GM19463 (cell line): ENCODE results near the gene DPYD.

Experiments used
- ATAC-seq: cut with Tn5 transposase; IDR thresholded peaks from one replicate; pipeline ENCODE4 v1.9.1; 2021; ENCODE audit warnings: mild to moderate bottlenecking, moderate library complexity; ENCODE audit not compliant: unreplicated experiment

DPYD gene

GRCh38 chr1:97844552-97845089 is 76.2 kb downstream of the DPYD start:
- no peak for ATAC-seq

DNA sequence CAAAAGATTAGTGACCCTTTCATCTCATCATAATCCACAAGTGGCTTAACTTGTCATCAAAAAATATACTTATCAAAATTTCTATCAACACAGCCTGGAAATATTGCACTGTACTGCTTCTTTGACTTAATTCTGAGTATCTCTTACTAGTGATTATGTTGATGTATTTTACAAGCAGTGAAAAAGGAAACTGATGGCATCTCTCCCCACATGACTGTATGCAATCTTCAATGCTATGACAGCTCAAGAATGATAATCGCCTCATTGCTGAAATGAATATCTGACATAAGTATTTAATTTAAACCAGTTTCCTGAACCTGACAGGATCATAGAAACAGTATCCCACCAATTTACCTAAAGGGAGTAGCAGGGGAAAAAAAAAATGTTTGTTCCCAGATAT is 79.5 kb downstream of the DPYD start:
- no peak for ATAC-seq

DNA sequence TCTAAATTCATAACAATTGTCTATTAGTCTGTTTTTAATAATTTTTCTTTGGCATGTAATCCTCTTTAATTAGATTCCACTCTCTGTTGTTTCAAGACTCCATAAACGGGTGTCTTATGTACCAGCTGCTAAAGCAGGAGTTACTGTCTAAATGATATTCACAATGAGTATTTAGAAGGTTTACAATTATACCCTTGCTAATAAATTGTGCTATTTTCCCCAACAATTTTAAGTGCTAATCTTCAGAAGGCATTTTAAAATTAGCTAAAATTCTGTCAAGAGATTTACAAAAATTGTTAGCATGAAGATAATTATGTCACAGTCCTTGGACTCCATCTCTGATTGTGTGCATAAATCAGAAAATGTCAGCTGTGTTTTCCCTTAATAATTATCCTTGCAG is 83.7 kb downstream of the DPYD start:
- no peak for ATAC-seq

DNA sequence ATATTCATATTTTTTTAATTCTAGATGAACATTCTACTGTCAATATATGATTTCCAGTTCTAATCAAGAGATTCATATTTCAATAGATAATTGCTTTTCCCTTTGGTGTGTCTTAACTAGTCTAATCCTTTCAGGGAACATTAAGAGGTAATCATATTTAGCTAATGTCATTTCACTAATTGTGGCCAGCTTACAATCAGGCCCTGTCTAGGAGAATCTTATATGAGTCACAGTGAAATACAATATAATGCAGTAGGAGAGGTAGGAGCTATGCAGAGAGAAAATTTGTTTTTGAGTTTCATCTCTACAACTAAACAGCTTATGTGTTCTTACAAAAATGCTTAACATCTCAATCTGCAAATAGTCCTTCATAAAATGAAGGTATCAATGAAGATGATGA is 85.9 kb downstream of the DPYD start:
- ATAC-seq: no peak

- no peak for ATAC-seq
Measured at GRCh38 chr1:97833881-97834280, 87.0 kb downstream of the DPYD start.

DNA sequence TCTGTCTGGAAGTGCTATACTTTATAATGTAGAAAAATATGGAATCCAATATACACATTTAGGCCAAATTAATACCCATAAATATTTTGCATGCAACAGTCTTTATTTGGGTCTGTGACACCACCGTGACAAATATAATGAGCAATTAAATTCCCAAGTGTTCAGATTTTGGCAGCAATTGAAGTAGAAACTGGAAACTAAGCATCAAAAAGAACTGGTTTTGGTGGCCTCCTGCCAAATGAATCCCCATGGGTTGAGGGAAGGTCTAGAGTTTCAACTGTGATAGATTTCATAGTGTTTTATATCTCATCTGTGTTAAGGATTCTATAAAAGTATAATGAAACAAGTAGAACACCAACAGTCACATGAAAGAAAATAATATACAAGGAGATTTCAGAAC is 88.4 kb downstream of the DPYD start:
- ATAC-seq: no peak

DNA sequence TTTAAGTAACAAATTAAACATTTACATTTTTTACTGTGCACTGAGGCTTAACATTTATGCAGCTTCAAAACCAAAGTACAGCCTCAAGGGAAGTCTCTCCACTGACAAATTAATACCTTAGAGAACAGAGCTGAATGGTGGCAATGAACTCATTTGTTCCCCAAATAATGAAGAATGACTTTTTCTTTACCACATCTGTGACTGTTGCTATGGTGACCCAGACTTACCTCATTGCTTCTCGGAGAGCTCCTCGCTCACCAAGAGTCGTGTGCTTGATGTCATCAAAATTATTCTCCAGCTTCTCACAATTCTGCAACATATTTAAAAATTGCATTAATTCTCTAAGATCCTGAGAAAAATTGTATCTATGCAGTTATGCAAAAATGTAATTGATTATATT is 92.9 kb downstream of the DPYD start:
- peak; percentile 86 for ATAC-seq

GRCh38 chr1:97826820-97827219 is 94.0 kb downstream of the DPYD start:
- ATAC-seq: no peak

- ATAC-seq: no peak
Measured at GRCh38 chr1:97824624-97825023, 96.2 kb downstream of the DPYD start.

DNA sequence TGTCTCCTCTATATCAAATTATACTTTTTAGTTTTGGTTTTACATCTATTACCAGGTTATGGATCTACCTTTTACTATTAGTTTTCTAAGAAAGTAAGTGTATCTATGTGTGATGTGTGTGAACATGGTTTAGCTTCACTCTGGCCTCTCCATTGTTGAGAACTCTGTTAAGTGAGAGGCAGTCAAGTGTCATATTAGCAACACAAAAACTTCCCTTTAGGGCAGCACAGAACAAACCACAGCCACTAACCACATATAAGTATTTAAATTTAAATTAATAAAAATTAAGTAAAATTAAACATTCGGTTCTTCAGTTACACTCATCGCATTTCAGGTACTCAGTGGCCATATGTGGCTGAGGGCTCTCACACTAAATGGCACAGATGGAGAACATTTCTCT is 96.6 kb downstream of the DPYD start:
- ATAC-seq: no peak

DNA sequence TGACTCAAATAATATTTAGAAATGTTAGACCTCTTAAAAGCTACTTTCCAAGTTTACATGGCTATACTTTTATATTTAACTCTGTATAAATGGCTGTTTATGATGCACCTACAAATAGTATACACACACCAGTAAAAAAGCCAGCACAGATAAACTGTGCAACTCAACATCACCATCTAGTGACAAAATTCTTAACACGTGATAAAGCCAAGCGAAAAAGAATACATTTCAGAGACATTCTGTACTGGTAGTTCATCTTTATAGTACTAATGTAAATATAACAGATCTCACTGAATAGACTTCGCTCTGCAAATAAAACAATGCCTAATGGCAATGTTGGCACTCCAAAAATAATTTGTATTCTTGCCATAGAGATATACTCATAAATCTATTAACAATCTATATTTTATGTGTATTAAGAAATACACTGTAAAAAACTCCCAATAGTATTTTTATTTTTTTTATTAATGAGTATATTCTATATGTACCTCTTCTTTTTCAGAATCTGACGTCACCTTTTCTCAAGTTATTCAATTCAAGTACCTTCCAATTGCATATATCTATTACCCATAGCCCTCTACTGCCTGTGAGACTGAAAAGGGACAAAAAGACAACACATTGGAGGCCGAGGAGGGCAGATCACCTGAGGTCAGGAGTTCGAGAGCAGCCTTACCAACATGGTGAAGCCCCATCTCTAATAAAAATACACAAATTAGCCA is 100.2 kb downstream of the DPYD start:
- ATAC-seq: peak; percentile 62

GRCh38 chr1:97816927-97817326 is 103.9 kb downstream of the DPYD start:
- no peak for ATAC-seq

DNA sequence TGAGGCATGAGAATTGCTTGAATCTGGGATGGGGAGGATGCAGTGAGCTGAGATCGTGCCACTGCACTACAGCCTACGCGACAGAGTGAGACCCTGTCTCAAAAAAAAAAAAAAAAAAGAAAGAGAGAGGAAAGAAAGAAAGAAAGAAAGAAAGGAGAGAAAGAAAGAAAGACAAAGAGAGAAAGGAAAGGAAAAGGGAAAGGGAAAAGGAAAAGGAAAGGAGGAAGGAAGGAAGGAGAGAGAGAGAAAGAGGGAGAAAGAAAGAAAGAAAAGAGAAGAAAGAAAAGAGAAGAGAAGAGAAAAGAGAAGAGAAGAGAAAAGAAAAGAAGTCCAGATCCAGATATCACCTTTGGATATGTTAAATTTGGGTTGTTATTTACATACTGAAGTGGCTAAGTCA is 106.0 kb downstream of the DPYD start:
- no peak for ATAC-seq

DNA sequence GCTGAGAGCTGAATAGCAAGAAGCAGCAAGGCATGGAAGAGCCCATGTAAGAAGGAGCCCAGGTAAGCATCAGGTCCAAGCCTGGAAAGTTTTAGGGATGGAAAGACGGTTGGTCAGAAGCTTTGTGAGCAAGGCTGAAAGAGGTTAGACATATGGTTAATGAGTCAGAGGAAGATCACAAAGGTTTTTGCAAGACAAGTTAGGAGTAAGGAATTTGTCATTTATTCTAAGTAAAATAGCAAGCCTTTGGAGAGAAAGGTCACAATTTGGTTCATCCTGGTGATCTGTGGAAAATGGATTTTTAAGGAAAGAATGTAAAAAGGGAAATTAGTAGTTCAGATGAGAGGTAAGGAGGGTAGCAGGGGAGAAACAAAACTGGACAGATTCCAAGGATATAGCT is 106.7 kb downstream of the DPYD start:
- ATAC-seq: no peak

GRCh38 chr1:97812076-97812475 is 108.8 kb downstream of the DPYD start:
- no peak for ATAC-seq

- no peak for ATAC-seq
Measured at GRCh38 chr1:97806996-97807520, 113.8 kb downstream of the DPYD start.

GRCh38 chr1:97806326-97806725 is 114.5 kb downstream of the DPYD start:
- no peak for ATAC-seq

GRCh38 chr1:97805093-97805492 is 115.7 kb downstream of the DPYD start:
- no peak for ATAC-seq

DNA sequence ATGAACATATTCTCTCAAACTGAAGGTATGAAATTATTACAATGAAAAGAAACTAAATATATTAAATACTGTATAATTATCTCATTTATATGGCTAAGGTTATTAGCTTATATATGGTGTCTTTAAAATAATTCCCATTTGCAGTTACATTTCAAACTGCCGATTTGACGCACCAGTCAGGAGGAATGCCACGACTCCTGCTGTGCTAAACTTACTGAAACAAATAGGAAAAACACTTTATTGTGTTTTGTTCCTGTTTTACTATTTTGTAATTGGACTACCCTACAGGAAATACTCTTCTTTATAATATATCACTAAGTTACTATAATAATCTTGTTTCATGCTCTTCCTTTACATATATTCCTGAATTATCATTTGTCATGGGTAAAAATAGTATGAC is 117.8 kb downstream of the DPYD start:
- ATAC-seq: no peak

DNA sequence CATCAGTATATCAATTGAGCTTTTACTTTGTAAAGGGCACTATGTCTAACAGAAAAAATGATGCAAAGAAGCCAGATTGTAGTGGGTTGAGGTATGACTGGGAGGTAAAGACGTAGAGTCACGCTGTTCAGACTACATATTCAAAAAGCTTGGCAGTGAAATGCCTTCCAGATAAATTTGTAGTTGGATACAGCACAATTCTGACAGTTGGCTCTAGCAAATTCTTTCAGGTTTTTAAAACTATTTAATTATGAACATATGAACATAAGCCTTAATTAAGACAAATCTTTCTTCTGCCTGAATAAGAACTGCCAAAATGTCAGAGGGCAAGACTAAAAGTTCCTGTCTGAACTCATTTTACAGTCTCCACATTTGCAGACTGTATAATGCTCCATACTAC is 118.8 kb downstream of the DPYD start:
- no peak for ATAC-seq

DNA sequence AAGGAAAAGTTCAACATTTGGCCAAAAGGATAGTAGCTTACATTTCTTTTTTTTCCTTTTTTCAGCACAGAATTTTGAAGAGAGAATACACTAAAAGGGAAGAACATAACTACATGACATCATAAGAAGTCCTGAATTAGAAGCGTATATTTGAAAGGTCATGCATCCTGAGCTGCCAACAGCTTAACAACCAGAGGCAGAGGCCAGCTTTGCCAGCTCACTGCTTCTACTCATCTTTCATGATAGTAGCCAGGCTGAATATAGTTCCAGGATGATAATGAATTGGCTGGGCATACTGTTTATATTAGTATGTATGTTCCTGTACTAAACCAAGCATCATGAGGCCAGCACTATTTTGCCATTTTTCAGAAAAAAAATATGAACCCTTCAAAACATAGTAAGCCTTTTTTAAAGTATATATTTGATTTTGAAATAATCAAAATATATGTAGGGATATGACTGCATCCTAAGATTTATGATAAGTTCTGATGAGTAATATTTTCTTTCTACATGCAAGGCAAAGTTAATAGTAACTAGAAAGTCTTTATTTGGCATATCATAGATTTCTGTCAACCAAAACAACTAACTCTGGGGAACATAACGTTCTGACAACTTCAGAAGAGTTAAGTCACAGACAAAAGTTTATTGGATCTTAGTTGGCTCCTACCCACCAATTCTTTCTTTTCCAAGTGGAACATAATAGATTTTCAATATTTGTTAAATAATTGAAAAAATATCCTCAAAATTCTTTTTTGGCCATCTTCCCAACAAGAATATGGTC is 123.2 kb downstream of the DPYD start:
- ATAC-seq: no peak

GRCh38 chr1:97796711-97797110 is 124.1 kb downstream of the DPYD start:
- ATAC-seq: no peak
